GM19467 (cell line): ENCODE data around the gene CAPZB.
A peak's percentile ranks its signal among the peaks of the same experiment; 100 is the strongest.

Experiments
- ATAC-seq: cut with Tn5 transposase; IDR thresholded peaks from one replicate; pipeline ENCODE4 v1.9.1; 2021; ENCODE audit warnings: mild to moderate bottlenecking, moderate library complexity; ENCODE audit not compliant: unreplicated experiment

Gene CAPZB

GRCh38 chr1:19390901-19391595 lies 94.3 kb downstream of the CAPZB start:
- ATAC-seq, result peak; percentile 53

- ATAC-seq, result peak; percentile 6
Observed at GRCh38 chr1:19390166-19390850, 95.0 kb downstream of the CAPZB start.

DNA sequence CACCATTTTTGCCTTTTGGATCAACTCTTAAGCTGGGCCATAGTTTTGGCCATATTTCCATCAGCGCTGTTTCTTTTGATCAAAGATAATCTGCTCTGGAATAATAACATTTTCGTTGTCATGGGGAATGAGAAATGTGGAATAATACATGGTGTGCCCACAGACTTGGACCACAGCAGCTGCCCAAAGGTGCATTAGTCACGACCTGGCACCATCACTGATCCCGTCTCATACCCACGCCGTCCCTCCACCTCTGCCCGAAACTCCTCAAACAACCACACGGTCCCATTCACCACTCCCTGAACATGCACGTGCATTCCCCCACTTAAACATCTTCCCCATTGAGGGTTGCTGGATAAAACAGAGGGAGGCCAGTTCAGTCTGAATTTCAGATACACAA lies 96.4 kb downstream of the CAPZB start:
- ATAC-seq, result no peak

GRCh38 chr1:19387045-19387467 lies 98.3 kb downstream of the CAPZB start:
- no peak for ATAC-seq

- ATAC-seq, result no peak
Observed at GRCh38 chr1:19385869-19386591, 99.3 kb downstream of the CAPZB start.

GRCh38 chr1:19385221-19385620 lies 100.1 kb downstream of the CAPZB start:
- ATAC-seq, result no peak

DNA sequence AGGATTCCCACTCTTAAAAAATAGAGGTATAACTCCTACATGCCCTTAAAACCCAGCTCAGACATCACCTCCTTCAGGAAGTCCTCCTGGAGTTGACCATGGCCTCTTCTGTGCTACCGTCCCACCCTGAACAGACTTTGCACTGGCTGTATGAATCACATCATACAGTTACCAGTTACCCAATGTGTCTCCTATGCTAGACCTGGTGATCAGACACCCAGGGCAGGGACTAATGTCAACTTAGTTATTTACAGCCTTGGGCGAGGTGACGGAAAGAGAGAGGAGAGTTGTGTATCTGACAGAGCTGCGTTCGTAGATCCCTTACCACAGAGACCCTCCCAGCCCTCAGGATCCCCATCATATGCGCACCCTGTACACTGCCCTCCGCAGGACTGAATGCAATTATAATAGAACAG lies 100.6 kb downstream of the CAPZB start:
- ATAC-seq, result no peak

DNA sequence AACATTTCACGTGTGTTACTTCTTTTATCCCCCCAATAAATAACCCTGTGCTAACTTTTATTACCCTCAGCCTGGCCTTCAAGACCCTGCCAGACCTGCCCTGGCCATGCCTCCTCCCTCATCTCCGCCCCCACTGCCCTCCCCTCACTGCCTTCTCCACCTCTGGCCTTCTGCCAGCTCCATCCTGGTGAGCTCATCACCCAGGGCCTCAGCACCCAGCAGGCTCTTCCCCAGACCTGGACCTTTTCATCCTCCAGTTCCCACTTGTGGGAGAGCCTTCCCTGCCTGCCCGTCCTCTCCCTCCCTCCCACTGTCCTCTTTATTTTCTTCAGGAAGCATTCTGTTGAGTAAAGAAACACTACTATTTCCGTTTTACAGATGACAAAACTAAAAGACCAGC lies 101.2 kb downstream of the CAPZB start:
- no peak for ATAC-seq

DNA sequence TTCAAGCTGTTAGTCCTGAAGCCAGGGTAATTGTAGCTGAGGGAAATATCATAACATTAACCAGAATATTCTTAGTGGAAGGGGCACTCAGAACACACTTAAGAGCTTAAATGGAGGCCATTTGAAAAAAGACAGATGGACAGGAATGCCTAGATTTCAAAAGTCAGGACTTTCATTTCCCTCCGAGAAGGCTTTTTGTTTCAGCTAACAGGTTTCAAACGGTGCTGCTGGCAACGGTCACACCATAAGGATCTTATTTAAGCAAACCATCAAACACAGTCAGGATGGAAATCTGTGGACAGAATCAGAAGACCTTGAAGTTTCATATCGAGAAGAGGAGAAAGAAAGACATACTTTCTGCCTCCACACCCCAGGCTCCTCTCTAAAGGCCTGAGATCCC lies 103.1 kb downstream of the CAPZB start:
- ATAC-seq, result no peak

DNA sequence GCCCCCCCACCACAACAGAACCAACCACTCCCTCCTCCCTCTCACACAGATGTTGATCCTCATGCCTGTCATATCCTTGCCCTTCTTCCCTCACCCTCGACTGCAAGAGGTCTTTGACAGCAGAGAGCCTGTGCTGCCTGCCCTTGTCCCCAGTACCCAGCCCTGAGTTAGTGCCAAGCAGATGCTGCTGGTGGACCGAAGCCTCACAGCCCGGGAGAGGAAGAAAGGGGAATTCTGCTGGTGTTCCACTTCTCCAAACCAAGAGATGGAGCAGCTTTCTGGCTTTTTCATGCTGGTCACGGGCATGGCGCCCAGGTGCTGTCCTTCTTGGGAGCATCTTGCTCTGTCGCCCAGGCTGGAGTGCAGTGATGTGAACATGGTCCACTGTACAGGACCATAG lies 104.1 kb downstream of the CAPZB start:
- no peak for ATAC-seq

GRCh38 chr1:19377812-19378718 lies 107.3 kb downstream of the CAPZB start:
- ATAC-seq, result no peak

GRCh38 chr1:19376428-19377372 lies 108.6 kb downstream of the CAPZB start:
- ATAC-seq, result no peak

DNA sequence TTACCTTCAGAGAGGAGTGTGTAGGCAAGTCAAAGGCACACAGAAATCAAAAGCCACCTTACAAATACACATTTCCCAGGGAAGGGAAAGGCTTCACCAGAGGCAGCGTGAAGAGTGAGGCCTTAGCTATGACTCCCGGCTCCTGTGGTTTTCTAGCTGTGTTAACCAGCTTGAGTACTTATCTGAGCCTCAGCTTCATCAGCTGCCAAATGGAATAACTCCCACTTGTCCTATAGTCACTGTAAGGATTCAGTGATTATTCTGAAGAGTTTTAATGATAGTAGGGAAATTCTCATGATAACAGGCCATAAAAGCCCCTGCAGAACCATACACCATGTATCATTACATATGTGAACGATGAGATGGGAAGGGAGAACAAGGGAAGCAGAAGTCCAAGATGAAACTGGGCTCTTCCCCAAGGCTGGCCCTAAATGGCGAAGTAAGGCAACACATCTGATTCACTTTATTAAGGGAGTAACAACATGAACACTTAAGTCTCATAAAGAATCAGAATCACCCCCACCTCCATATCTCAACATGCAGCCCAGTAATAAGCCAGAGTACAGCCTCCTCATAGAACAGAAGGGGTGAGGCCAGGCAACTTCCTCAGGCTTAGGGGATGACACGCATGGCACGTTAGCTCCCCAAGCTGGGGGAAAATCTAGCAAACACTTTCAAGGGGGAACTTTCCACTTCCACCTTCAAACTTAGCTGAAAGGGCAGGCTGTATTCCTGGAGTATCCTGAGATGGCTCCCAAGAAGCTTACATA lies 109.5 kb downstream of the CAPZB start:
- ATAC-seq, result no peak

GRCh38 chr1:19374926-19375325 lies 110.4 kb downstream of the CAPZB start:
- no peak for ATAC-seq

DNA sequence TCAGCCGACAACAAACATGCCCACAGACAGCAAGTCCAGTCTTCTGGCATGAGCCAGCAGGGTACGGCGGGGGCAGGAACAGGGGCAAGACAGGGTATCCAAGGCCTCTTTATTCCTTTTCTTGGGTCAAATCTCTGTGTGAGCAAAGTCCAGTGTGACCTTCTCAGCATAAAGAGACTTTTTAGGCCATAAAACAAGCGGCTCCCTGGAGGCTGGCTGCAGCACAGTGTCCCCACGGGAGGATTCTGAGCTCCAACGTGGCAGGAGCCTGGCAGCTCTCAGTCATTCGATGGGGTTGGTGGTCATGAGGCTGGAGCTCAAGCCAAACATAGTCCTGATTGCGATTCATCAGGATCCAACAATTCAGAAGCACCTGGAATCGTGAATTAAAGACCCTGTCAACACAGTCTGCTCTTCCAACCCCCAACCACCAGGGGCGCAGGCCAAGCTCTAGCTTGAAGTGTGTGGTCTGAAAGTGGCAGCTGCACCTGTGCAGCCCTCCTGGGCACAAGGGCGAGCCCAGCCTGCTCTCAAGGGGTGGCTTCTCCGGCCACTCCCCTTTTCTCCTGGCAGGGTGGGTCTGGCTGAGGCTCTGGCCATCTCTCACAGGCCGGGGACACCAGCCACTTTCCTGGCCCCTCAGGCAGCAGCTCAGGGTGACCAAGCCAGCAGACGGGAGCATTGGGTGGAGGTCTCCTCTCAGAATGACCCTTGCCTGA lies 111.1 kb downstream of the CAPZB start:
- no peak for ATAC-seq

GRCh38 chr1:19373211-19374082 lies 111.9 kb downstream of the CAPZB start:
- no peak for ATAC-seq

DNA sequence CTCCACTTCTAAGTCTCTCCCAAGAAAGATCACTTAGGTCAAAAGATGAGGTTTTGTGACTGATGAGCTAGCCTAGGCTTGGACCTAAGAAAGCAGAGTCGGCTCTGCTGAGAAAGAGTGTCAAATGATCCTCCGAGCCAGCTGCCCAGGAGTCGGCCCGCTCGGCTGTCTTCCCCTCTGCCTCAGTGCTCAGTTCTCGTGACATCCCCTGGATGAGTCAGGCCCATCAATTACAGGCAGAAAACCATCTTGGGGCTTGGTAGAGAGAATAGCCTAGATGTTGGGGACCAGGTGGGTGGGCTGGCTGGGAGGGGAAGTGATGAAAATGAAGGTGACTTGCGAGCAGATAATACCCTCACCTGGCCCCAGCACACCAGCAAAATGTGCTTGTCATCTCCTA lies 112.7 kb downstream of the CAPZB start:
- ATAC-seq, result no peak

DNA sequence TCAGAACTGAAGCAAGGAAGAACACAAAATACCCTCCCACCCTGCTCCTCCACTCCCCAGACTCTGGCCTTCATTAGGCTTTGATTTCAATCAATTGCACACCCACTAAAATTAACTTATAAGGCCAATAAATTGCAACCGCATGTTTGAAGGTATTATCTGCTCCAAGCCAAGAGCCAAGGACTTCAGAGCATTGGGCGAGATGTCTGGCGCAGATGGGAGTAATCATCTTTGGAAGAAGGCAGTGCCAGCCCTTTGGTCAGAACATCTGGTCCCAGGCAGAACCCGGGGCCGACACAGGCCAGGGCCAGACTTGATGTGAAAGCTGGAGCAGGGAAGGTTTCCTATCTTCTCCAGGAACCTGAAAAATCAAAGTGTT lies 113.2 kb downstream of the CAPZB start:
- no peak for ATAC-seq
